NCI-H2227 treated with DMSO at 0.1 percent for 48 hours (cell line): ENCODE data around the gene PPM1F.

Experiments used
- DNase-seq: peaks from one replicate; lab custom pipeline; 2025; lab: John Stamatoyannopoulos, UW

The PPM1F gene

GRCh38 chr22:21952586-21953571 is at the start of gene PPM1F:
PPM1F (minus strand) TSS chr22:21952848; CDS start chr22:21946048, 6,800 bp downstream.
- peak; percentile 84 for DNase-seq

- no peak for DNase-seq
Measured at GRCh38 chr22:22001664-22002525, 49.2 kb upstream of the PPM1F start.

- DNase-seq, result no peak
Measured at GRCh38 chr22:21998595-21999247, 46.1 kb upstream of the PPM1F start.

GRCh38 chr22:21996175-21996720 is 43.6 kb upstream of the PPM1F start:
- DNase-seq, result no peak

DNA sequence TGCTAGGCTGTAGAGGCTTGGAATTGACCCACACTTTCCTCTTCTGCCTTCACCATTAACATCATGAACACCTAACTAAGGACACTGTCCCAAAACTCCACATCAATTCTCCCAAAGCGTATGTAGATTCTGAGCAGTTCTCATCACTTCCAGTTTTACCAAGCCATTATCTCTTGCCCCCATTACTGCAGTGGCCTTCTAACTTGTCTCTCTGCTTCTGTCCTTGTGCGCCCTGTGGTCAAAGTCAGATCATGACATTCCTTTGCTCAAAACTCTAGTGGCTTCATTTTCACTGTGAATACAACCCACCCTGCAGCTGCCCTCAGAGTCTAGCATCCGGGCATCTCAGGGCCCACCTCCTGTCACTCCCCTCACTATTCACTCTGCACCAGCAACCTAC is 43.0 kb upstream of the PPM1F start:
- no peak for DNase-seq

DNA sequence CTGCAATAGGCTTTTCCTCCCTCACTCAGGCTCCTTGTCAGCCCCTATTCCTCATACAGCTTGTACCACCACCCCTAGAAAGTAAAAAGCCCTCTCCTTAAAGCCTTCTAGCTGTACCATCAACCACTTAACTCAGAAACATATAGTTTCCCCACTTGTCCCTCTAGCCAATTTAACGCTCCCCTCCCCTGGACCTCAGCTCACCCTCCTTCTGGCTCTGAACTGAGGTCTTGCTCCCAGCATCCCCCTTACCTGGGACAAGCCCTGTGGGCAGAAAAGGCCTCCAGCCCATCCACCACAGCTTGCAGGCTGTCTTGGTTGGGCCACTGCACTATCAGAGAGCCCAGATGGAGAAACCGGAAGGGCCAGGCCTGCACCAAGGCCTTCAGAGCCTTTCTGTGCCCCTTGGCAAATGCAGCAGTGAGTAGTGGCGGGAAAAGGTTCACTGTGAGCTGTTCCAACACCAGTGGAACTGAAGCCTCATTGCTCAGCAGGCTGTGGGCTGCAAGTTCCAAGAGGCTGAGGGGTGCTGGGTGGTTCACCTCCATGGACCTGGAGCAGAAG is 42.3 kb upstream of the PPM1F start:
- no peak for DNase-seq

DNA sequence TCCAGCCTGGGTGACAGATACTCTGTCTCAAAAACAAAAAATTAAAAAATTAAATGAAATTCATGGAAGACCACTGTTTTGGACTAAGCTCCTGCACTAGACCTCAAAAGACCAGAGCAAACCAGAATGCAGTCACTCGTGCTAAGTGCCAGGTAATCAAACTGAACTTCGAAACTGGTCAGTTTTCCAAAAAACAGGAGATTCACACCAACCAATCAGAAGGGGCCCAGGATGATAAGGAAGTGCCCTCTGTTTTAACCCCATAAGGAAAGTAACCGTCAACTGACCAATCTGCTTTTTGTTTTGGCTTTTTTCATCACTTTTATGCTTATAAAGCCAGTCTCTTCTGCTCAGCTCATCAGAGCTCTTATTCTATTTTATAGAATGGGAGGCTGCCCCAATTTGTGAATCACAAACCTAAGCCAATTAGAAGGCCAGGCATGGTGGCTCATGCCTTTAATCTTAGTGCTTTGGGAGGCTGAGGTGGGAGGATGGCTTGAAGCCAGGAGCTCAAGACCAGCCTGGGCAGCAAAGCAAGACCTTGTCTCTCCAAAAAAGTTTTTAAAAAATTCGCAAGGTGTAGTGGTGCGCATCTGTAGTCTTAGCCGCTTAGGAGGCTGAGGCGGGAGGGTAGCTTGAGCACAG is 40.1 kb upstream of the PPM1F start:
- no peak for DNase-seq

DNA sequence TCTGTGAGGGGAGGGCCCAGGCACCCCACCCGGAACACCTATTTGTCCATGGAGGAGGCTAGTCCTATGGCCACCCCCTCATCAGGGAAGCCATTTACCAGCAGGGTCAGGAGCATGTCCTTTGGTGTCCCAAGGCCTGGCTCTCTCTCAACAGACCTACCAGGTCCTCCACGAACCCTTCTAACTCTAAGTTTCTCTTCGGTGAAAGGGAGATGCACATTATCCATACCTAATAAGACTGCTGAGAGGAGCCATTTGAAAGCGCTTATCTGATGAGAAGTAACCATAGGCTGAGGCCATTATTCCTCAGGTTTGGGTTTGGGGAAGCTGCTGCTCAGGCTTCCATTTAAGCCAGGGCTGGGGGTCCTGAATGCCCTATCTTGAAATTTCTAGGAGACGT is 39.1 kb upstream of the PPM1F start:
- no peak for DNase-seq

- no peak for DNase-seq
Measured at GRCh38 chr22:21991304-21991596, 38.6 kb upstream of the PPM1F start.

GRCh38 chr22:21990445-21991303 is 38.0 kb upstream of the PPM1F start:
- DNase-seq, result no peak

- DNase-seq, result peak; percentile 12
Measured at GRCh38 chr22:21989049-21989448, 36.4 kb upstream of the PPM1F start.

GRCh38 chr22:21985214-21985613 is 32.6 kb upstream of the PPM1F start:
- DNase-seq, result no peak

GRCh38 chr22:21984793-21985192 is 32.1 kb upstream of the PPM1F start:
- DNase-seq, result no peak

DNA sequence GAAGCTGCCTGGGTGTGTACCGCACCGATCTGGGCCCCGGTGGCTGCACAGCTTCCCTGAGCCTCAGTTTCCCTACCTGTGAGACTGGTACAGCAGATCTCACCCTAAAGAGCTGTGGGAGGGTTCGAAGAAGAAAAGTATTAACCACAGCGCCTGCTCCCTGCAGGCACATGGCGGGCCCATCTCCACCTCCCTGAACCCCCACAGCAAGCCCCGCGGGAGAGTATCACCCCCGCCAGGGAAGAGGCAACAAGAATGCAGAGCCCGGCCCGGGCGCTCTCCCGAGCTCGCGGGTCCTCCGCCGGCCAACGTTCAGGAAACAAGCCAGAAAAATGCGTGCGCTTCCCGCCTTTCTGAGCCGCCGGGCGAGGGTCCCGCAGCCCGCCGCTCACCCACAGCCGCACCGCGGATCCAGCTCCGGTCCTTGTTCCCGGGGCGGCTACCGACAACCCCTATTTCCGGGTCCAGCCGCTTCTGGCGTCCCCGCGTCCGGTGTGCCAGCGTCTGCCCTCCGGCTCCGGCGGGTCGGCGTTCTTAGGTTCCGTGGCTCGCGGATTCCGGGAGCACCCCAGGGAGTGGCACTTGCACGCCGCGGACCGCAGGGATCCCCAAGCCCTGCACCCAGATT is 29.8 kb upstream of the PPM1F start, which contains the start of gene TOP3B:
TSS of gene TOP3B (minus strand) at position 450 of the 628 bp plus-strand sequence. CDS start 7,078 bp downstream, outside the sequence.
- peak; percentile 60 for DNase-seq

- no peak for DNase-seq
Measured at GRCh38 chr22:21981874-21982273, 29.2 kb upstream of the PPM1F start.

GRCh38 chr22:21980547-21980946 is 27.9 kb upstream of the PPM1F start:
- no peak for DNase-seq

- no peak for DNase-seq
Measured at GRCh38 chr22:21978564-21979386, 26.1 kb upstream of the PPM1F start.

GRCh38 chr22:21977814-21978213 is 25.2 kb upstream of the PPM1F start:
- DNase-seq, result no peak

DNA sequence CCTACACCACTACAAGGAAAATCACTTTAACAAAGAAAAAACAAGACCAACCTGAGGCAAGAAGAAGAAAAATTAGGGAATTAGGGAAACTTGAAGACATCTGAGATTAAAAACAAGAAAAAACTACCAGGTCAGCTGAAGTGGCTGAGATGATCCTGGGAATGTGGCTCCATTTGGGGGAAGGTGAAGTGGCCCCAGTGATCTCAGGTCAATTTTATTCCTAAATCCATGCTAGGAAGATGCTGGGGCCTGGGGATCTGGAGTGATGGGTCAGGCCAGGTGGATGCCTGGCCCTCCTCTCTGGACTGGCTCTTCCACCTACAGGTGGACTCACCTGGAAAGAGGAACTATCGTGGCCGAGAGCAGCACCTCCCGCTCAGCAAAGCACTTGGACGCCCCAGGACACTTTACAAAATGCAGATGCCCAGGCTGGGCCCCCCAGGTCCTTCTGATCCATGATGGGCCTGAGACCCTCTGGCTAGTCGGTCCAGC is 23.3 kb upstream of the PPM1F start:
- DNase-seq, result no peak
